ENCODE measurements around the gene CD8B. TPM values are rescaled to one million over a fixed set of nuclear protein-coding genes. Genes with fewer than 3 reads are reported as not detected.

Gene CD8B
- total RNA-seq, 6 experiments from 2014 or later = 0.25 to 0.68 (median 0.27) TPM; not detected in 3

DNA sequence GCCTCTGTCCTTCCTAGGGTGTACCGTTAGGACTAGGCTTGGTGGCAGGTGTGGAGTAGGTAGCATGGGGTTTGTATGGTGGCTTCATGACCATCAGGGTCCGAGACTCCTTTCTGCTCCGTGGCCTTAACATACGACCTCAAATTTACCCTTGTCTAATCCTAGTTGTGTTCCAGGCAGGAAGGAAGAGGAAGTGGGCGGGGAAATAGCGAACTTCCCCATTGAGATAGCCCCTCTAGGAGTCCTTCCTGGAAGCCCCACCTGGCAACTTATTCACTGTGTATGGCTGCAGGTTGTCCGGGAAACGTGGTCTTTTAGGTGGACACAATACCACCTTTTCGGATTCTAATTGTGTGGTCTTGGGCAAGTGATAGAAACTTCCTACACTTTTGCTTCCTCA is 80.3 kb downstream of the CD8B start:
- ATAC-seq (peak in 2 of 4 donors; percentile 21 to 28), DNase-seq (no peak)
- Histone ChIP-seq H3K27me3 (no peaks in the 10 kb centered on the region), H3K36me3 (no peaks in the 10 kb centered on the region), H3K4me3 (no peak overlapping the region), H3K4me1 (no peaks in the 10 kb centered on the region), H3K27ac (no peak overlapping the region), H3K9me3 (no peaks in the 10 kb centered on the region)
- TF ChIP-seq, protein P1, sequence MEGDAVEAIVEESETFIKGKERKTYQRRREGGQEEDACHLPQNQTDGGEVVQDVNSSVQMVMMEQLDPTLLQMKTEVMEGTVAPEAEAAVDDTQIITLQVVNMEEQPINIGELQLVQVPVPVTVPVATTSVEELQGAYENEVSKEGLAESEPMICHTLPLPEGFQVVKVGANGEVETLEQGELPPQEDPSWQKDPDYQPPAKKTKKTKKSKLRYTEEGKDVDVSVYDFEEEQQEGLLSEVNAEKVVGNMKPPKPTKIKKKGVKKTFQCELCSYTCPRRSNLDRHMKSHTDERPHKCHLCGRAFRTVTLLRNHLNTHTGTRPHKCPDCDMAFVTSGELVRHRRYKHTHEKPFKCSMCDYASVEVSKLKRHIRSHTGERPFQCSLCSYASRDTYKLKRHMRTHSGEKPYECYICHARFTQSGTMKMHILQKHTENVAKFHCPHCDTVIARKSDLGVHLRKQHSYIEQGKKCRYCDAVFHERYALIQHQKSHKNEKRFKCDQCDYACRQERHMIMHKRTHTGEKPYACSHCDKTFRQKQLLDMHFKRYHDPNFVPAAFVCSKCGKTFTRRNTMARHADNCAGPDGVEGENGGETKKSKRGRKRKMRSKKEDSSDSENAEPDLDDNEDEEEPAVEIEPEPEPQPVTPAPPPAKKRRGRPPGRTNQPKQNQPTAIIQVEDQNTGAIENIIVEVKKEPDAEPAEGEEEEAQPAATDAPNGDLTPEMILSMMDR (IDR thresholded peaks at IDR 0.05) = no peak
- TF ChIP-seq POLR2A (IDR thresholded peaks at IDR 0.05) = no peak
- intact Hi-C loops (cut with DNase I) = no loop called here
- WGBS (ENCODE audit: insufficient coverage, low coverage, low lambda C conversion rate, missing lambda C conversion rate) = 60% methylated on average over 9 of the region's 9 CpGs

DNA sequence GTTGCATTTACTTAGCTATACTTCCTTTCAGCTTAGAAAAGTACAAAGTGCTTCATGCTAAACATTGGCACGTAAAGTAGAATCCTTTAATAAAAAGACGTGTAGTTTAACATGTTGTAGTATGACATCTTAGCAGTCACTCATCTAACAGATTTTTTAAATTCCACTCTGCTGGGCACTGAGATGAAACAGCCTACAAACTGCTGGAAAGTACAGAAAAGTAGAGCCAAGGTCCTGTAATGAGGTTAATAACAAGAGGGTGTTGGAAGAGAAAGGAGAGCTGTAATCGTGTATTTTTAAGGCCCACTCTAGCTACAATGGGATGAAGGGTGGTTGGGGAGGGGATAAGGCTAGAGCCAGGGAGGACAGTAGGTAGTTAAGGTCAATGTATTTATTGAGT is 81.7 kb downstream of the CD8B start:
- intact Hi-C loops (cut with DNase I) = no loop called here
- 74% methylated on average over 3 of the region's 3 CpGs for WGBS (ENCODE audit: insufficient coverage, low coverage, low lambda C conversion rate, missing lambda C conversion rate)

DNA sequence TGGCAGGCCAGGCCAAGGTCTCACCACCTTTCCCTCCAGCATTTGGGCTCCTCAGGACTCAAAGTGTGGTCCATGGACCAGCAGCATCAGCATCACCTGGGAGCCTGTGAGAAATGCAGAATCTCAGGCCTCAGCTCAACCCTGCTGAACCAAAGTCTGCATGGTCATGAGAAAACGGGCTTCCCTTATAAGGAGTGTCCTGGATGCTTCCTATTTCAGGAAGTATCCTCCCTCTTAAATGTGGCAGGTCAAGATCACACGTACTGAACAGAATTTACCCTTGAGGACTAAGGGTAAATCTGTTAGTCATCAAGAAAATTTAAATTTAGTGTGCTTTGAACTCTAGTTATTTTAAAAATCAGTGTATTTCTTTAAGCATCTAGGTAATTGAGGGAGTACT is 82.7 kb downstream of the CD8B start:
- 60% methylated on average over 2 of the region's 2 CpGs for WGBS (ENCODE audit: insufficient coverage, low coverage, low lambda C conversion rate, missing lambda C conversion rate)
- Histone ChIP-seq H3K4me1 (no peaks in the 10 kb centered on the region), H3K27me3 (no peaks in the 10 kb centered on the region), H3K4me3 (no peak overlapping the region), H3K9me3 (no peaks in the 10 kb centered on the region), H3K27ac (no peak overlapping the region), H3K36me3 (peaks cover 0 to 14% (median 0%) of the 10 kb centered on the region in 4 donors)
- DNase-seq (no peak), ATAC-seq (peak in 3 of 4 donors; percentile 28 to 47 (median 42))
- TF ChIP-seq POLR2A (IDR thresholded peaks at IDR 0.05) = no peak
- TF ChIP-seq, protein P1 (IDR thresholded peaks at IDR 0.05) = no peak
- intact Hi-C loops (cut with DNase I) = no loop called here

More for the DNA sequence above, 81.7 kb downstream of the CD8B start:
- no peaks in the 10 kb centered on the region for H3K4me1 ChIP-seq
- no peak overlapping the region for H3K4me3 ChIP-seq
- H3K36me3 ChIP-seq = peaks cover 0 to 4% (median 0%) of the 10 kb centered on the region in 4 donors
- ATAC-seq (no peak), DNase-seq (no peak)
- H3K9me3 ChIP-seq = no peaks in the 10 kb centered on the region
- no peak overlapping the region for H3K27ac ChIP-seq
- TF ChIP-seq, protein P1 (IDR thresholded peaks at IDR 0.05) = no peak
- TF ChIP-seq POLR2A (IDR thresholded peaks at IDR 0.05) = no peak
- no peaks in the 10 kb centered on the region for H3K27me3 ChIP-seq

DNA sequence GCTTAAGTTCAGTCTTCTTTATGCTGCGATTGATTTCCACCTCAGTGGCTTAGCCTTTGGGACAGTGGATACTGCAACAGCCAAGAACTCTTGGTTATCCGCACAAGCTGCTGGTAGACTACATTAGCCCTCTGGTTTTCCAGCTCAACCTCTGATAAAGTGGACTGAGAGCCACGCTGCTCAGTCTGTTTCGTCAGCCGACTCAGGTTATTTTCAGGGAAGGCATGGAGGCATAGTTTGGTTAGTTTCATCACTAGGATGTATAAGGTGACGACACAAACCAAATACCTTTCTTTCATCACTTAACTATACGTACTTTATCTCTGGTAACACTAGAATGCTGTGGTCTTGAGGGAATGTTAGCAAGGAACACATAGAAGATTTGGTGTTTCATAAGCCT is 85.2 kb downstream of the CD8B start:
- H3K36me3 ChIP-seq = peaks cover 0 to 38% (median under 1%) of the 10 kb centered on the region in 4 donors
- no peak overlapping the region for H3K4me3 ChIP-seq
- H3K4me1 ChIP-seq = no peaks in the 10 kb centered on the region
- ATAC-seq (no peak), DNase-seq (no peak)
- TF ChIP-seq, protein P1 (IDR thresholded peaks at IDR 0.05) = no peak
- TF ChIP-seq POLR2A (IDR thresholded peaks at IDR 0.05) = no peak
- no peaks in the 10 kb centered on the region for H3K27me3 ChIP-seq
- intact Hi-C loops (cut with DNase I) = no loop called here
- no peak overlapping the region for H3K27ac ChIP-seq
- over 99% methylated on average over 7 of the region's 7 CpGs for WGBS (ENCODE audit: insufficient coverage, low coverage, low lambda C conversion rate, missing lambda C conversion rate)
- no peaks in the 10 kb centered on the region for H3K9me3 ChIP-seq

DNA sequence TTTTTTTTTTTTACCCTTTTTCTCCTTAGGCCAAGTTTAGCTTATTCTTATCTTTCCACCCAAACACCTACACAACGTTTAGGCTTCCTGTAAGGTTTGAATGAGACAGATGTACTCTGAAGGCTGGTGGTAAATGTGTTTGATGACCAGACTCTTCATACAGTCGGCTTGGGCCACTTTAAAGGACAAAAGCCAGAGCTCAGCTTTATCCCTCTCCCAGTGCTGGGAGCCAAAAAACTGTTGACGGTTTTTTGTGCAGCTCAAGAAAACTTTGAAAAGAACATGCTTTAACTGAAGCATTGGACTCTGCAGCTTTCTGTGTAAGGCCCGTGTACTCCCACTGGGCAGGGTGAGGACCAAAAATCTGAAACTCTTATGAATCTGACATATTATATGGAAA is 86.3 kb downstream of the CD8B start:
- Histone ChIP-seq H3K4me3 (no peak overlapping the region), H3K27ac (no peak overlapping the region), H3K36me3 (peaks cover 0 to 50% (median 6%) of the 10 kb centered on the region in 4 donors), H3K9me3 (no peaks in the 10 kb centered on the region), H3K4me1 (no peaks in the 10 kb centered on the region), H3K27me3 (no peaks in the 10 kb centered on the region)
- TF ChIP-seq, protein P1 (IDR thresholded peaks at IDR 0.05) = no peak
- no peak for TF ChIP-seq POLR2A (IDR thresholded peaks at IDR 0.05)
- no peak for ATAC-seq
- intact Hi-C loops (cut with DNase I) = no loop called here
- no peak for DNase-seq
- WGBS (ENCODE audit: insufficient coverage, low coverage, low lambda C conversion rate, missing lambda C conversion rate) = 58% methylated on average over 4 of the region's 4 CpGs

Measured in right lobe of liver (tissue), 6 donors.